Ishikawa (cell line): ENCODE results near the gene MTERF4.

Experiments
- CEBPB ChIP-seq: IDR thresholded peaks from 2 replicates; pipeline ENCODE4 v1.6.1; 2012
- EGR1 ChIP-seq: IDR thresholded peaks from 2 replicates; pipeline ENCODE4 v1.6.1; 2012
- EP300 ChIP-seq: IDR thresholded peaks from 2 replicates; pipeline ENCODE4 v1.6.1; 2012; ENCODE audit warnings: borderline replicate concordance
- FOXM1 ChIP-seq: IDR thresholded peaks from 2 replicates; pipeline ENCODE4 v1.6.1; 2012; ENCODE audit warnings: low read depth, borderline replicate concordance
- MAX ChIP-seq: IDR thresholded peaks from 2 replicates; pipeline ENCODE4 v1.6.1; 2012
- NFIC ChIP-seq: IDR thresholded peaks from 2 replicates; pipeline ENCODE4 v1.6.1; 2012
- TAF1 ChIP-seq: IDR thresholded peaks from 2 replicates; pipeline ENCODE4 v1.6.1; 2012; ENCODE audit warnings: low read depth, mild to moderate bottlenecking
- TCF12 ChIP-seq: IDR thresholded peaks from 2 replicates; pipeline ENCODE4 v1.6.1; 2012; ENCODE audit warnings: low read depth
- YY1 ChIP-seq: IDR thresholded peaks from 2 replicates; pipeline ENCODE4 v1.6.1; 2012; ENCODE audit warnings: low read depth
- TF ChIP-seq, protein P1 (sequence below): IDR thresholded peaks from 2 replicates; pipeline ENCODE4 v1.6.1; 2012; ENCODE audit warnings: low read depth, mild to moderate bottlenecking

GRCh38 chr2:241068136-241068941, 33.7 kb downstream of the MTERF4 start:
- no peak for TF ChIP-seq EP300
- no peak for TF ChIP-seq TCF12
- TF ChIP-seq YY1: no peak
- no peak for TF ChIP-seq MAX
- no peak for TF ChIP-seq NFIC
- no peak for TF ChIP-seq FOXM1
- TF ChIP-seq CEBPB: no peak
- no peak for TF ChIP-seq TAF1
- no peak for TF ChIP-seq EGR1
- TF ChIP-seq, protein P1, sequence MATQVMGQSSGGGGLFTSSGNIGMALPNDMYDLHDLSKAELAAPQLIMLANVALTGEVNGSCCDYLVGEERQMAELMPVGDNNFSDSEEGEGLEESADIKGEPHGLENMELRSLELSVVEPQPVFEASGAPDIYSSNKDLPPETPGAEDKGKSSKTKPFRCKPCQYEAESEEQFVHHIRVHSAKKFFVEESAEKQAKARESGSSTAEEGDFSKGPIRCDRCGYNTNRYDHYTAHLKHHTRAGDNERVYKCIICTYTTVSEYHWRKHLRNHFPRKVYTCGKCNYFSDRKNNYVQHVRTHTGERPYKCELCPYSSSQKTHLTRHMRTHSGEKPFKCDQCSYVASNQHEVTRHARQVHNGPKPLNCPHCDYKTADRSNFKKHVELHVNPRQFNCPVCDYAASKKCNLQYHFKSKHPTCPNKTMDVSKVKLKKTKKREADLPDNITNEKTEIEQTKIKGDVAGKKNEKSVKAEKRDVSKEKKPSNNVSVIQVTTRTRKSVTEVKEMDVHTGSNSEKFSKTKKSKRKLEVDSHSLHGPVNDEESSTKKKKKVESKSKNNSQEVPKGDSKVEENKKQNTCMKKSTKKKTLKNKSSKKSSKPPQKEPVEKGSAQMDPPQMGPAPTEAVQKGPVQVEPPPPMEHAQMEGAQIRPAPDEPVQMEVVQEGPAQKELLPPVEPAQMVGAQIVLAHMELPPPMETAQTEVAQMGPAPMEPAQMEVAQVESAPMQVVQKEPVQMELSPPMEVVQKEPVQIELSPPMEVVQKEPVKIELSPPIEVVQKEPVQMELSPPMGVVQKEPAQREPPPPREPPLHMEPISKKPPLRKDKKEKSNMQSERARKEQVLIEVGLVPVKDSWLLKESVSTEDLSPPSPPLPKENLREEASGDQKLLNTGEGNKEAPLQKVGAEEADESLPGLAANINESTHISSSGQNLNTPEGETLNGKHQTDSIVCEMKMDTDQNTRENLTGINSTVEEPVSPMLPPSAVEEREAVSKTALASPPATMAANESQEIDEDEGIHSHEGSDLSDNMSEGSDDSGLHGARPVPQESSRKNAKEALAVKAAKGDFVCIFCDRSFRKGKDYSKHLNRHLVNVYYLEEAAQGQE: no peak
